Left ventricle myocardium inferior (tissue), 1 donor: ENCODE results near the gene CFAP99. TPM values are rescaled to one million over a fixed set of nuclear protein-coding genes. Genes with fewer than 3 reads are reported as not detected.

ENCODE experiments used
- DNase-seq: peaks from one replicate; pipeline ENCODE4 v3.0.0-alpha.2; 2020
- H3K27ac ChIP-seq: fragments of 200-600 bp; replicated peaks from 2 replicates; pipeline ENCODE4 v1.8.0; 2021
- H3K27me3 ChIP-seq: fragments of 200-600 bp; 2 replicates; pipeline ENCODE4 v1.8.0; 2021; ENCODE audit warnings: low read depth
- H3K36me3 ChIP-seq: fragments of 200-600 bp; 2 replicates; pipeline ENCODE4 v1.8.0; 2021
- H3K4me1 ChIP-seq: fragments of 200-600 bp; 2 replicates; pipeline ENCODE4 v1.8.0; 2021
- H3K4me3 ChIP-seq: fragments of 200-600 bp; 2 replicates; pipeline ENCODE4 v1.8.0; 2021; ENCODE audit warnings: mild to moderate bottlenecking, moderate library complexity
- H3K9me3 ChIP-seq: fragments of 200-600 bp; replicated peaks from 2 replicates; pipeline ENCODE4 v1.8.0; 2021
- CTCF ChIP-seq: fragments of 200-600 bp; IDR thresholded peaks from 2 replicates; pipeline ENCODE4 v1.8.0; 2021; ENCODE audit warnings: antibody characterized with exemption, mild to moderate bottlenecking, borderline replicate concordance
- intact Hi-C: fragments of 100-400 bp; cut with micrococcal nuclease; formaldehyde crosslinking; loops from one replicate; pipeline ENCODE4 v1.11.0; 2022
- total RNA-seq: library from RNA; stranded (reverse); fragmentation: NEBNext Ultra II Directional; extraction: Animal tissue kit (Norgen Biotek cat#: 25700); gene quantifications from one replicate; pipeline ENCODE4 v1.2.1, GENCODE V29; 2021
- donor health status: DM: no; HTN: yes; CAD: no; lungs with severe emphysema.

CFAP99 gene
- total RNA-seq, 1 donor from 2014 or later: not detected

GRCh38 chr4:2486981-2487380, 68.2 kb downstream of the CFAP99 start:
- Histone ChIP-seq H3K27ac (peak overlapping the region; percentile 78), H3K9me3 (no peaks in the 10 kb centered on the region), H3K4me3 (no peak overlapping the region), H3K4me1 (peaks cover 89% of the 10 kb centered on the region), H3K36me3 (peaks cover 22% of the 10 kb centered on the region), H3K27me3 (no peaks in the 10 kb centered on the region)
- no peak for TF ChIP-seq CTCF
- intact Hi-C loops: no loop called here
- DNase-seq: no peak

- DNase-seq: no peak
- Histone ChIP-seq H3K4me1 (peaks cover 89% of the 10 kb centered on the region), H3K27me3 (no peaks in the 10 kb centered on the region), H3K27ac (no peak overlapping the region), H3K4me3 (no peak overlapping the region), H3K9me3 (no peaks in the 10 kb centered on the region), H3K36me3 (peaks cover 28% of the 10 kb centered on the region)
- no peak for TF ChIP-seq CTCF
- intact Hi-C loops: no loop called here
Observed at GRCh38 chr4:2487632-2488031, 68.9 kb downstream of the CFAP99 start.

GRCh38 chr4:2489081-2489805, 70.5 kb downstream of the CFAP99 start:
- no peaks in the 10 kb centered on the region for H3K9me3 ChIP-seq
- H3K4me3 ChIP-seq: no peak overlapping the region
- no peak for TF ChIP-seq CTCF
- peaks cover 90% of the 10 kb centered on the region for H3K4me1 ChIP-seq
- no peaks in the 10 kb centered on the region for H3K27me3 ChIP-seq
- intact Hi-C loops: no loop called here
- H3K36me3 ChIP-seq: peaks cover 37% of the 10 kb centered on the region
- DNase-seq: no peak
- H3K27ac ChIP-seq: peak overlapping the region; percentile 27

- DNase-seq: no peak
- intact Hi-C loops: no loop called here
- Histone ChIP-seq H3K36me3 (peaks cover 37% of the 10 kb centered on the region), H3K4me3 (no peak overlapping the region), H3K4me1 (peaks cover 90% of the 10 kb centered on the region), H3K27me3 (no peaks in the 10 kb centered on the region), H3K9me3 (no peaks in the 10 kb centered on the region), H3K27ac (peak overlapping the region; percentile 27)
- TF ChIP-seq CTCF: no peak
Observed at GRCh38 chr4:2489841-2490552, 71.2 kb downstream of the CFAP99 start.

GRCh38 chr4:2492970-2493369, 74.2 kb downstream of the CFAP99 start:
- no peak for DNase-seq
- Histone ChIP-seq H3K27ac (peak overlapping the region; percentile 52), H3K36me3 (peaks cover 49% of the 10 kb centered on the region), H3K4me1 (peaks cover 76% of the 10 kb centered on the region), H3K4me3 (no peak overlapping the region), H3K27me3 (no peaks in the 10 kb centered on the region), H3K9me3 (no peaks in the 10 kb centered on the region)
- TF ChIP-seq CTCF: no peak
- intact Hi-C loops: no loop called here
